Lower lobe of right lung (tissue), 2 donors: Measurements from ENCODE around the gene PPP2R5C. TPM values are rescaled to one million over a fixed set of nuclear protein-coding genes. Genes with fewer than 3 reads are reported as not detected.

Source experiments
- ATAC-seq, 2 donors: fragments of 200-7000 bp; cut with Tn5 transposase; one replicate each; pipeline ENCODE4 v1.9.1; 2020 to 2022; ENCODE audit warnings: mild to moderate bottlenecking in 2 of 2, moderate library complexity in 2 of 2
- DNase-seq: peaks from one replicate; pipeline ENCODE4 v3.0.0-alpha.2; 2020
- H3K27ac ChIP-seq: fragments of 200-600 bp; one replicate; pipeline ENCODE4 v1.8.0; 2022
- H3K27me3 ChIP-seq: fragments of 200-600 bp; one replicate; pipeline ENCODE4 v1.8.0; 2022; ENCODE audit warnings: low read depth
- H3K36me3 ChIP-seq: fragments of 200-600 bp; one replicate; pipeline ENCODE4 v1.8.0; 2022; ENCODE audit warnings: mild to moderate bottlenecking
- H3K4me1 ChIP-seq: fragments of 200-600 bp; one replicate; pipeline ENCODE4 v1.8.0; 2022
- H3K4me3 ChIP-seq: fragments of 200-600 bp; one replicate; pipeline ENCODE4 v1.8.0; 2022; ENCODE audit warnings: mild to moderate bottlenecking
- H3K9me3 ChIP-seq: fragments of 200-600 bp; one replicate; pipeline ENCODE4 v1.8.0; 2022
- intact Hi-C: fragments of 100-400 bp; cut with DNase I; formaldehyde crosslinking; loops from one replicate; pipeline ENCODE4 v1.11.0; 2022
- total RNA-seq: library from RNA; stranded (reverse); fragmentation: NEBNext Ultra II Directional; extraction: Animal tissue kit (Norgen Biotek cat#: 25700); gene quantifications from one replicate; pipeline ENCODE4 v1.2.1, GENCODE V29; 2021
- TF ChIP-seq, protein P1 (sequence below): fragments of 200-600 bp; IDR thresholded peaks from one replicate; pipeline ENCODE4 v1.8.0; 2022; ENCODE audit warnings: antibody characterized with exemption, mild to moderate bottlenecking
- donor health status: DM: no; HTN: yes; CAD: no; lungs with severe emphysema.

The PPP2R5C gene
- total RNA-seq, 1 donor from 2014 or later, result 160 TPM

DNA sequence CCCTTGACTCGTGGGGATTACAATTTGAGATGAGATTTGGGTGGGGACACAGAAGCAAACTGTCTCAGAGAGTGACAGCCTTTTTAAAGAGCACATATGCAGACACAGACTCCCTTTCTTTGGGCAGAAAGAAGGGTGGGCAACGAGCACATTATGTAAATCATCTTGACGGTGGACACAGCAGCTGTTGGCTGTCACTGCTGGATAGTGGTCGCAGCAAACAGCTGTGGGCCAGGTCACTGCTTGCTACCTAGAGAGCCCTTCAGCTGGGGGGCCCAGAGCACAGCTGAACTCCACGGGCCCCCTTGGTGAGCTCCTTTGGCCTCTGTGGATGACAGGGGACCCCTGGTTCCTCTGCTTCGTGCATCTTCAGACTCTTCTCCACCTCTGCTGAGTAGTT lies 23.1 kb downstream of the PPP2R5C start:
- intact Hi-C loops, result no loop called here
- no peak overlapping the region for H3K4me3 ChIP-seq
- no peaks in the 10 kb centered on the region for H3K9me3 ChIP-seq
- TF ChIP-seq, protein P1, sequence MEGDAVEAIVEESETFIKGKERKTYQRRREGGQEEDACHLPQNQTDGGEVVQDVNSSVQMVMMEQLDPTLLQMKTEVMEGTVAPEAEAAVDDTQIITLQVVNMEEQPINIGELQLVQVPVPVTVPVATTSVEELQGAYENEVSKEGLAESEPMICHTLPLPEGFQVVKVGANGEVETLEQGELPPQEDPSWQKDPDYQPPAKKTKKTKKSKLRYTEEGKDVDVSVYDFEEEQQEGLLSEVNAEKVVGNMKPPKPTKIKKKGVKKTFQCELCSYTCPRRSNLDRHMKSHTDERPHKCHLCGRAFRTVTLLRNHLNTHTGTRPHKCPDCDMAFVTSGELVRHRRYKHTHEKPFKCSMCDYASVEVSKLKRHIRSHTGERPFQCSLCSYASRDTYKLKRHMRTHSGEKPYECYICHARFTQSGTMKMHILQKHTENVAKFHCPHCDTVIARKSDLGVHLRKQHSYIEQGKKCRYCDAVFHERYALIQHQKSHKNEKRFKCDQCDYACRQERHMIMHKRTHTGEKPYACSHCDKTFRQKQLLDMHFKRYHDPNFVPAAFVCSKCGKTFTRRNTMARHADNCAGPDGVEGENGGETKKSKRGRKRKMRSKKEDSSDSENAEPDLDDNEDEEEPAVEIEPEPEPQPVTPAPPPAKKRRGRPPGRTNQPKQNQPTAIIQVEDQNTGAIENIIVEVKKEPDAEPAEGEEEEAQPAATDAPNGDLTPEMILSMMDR, result no peak
- H3K27ac ChIP-seq, result no peak overlapping the region
- no peak for ATAC-seq
- peaks cover 6% of the 10 kb centered on the region for H3K27me3 ChIP-seq
- no peak for DNase-seq
- peaks cover 19% of the 10 kb centered on the region for H3K4me1 ChIP-seq
- no peaks in the 10 kb centered on the region for H3K36me3 ChIP-seq

DNA sequence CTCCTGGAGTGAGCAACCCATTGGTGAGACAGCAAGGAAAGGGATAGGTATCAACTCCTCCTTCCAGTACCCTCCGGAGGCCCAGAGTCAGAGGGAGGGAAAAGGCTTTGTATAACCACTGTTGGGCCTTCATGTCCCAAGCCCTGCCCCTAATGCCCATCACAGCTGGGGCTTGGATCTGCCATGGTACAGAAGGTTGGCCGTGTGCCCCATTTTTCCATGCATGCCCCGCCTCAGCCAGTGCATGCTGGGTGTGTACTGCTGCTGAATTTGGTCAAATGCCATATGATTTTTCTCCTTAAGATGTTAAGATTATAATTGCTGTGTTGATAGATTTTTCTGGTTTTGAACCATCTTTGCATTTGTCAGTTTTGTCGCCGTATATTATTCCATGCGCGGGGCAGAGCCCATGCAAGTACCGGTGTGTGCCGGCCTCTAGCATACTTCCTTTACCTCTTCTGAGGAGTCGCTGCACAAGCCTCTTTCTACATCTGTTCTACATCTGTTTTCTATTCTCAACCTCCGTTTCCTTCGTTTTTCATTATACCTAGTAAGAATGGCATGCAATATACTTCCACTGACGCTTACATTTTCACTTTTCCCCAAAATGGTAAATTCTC lies 26.6 kb downstream of the PPP2R5C start:
- H3K4me1 ChIP-seq, result peaks cover 16% of the 10 kb centered on the region
- ATAC-seq (peak in 1 of 2 donors; percentile 11), DNase-seq (no peak)
- H3K9me3 ChIP-seq, result no peaks in the 10 kb centered on the region
- TF ChIP-seq, protein P1, result no peak
- no peak overlapping the region for H3K4me3 ChIP-seq
- intact Hi-C loops, result no loop called here
- H3K27ac ChIP-seq, result no peak overlapping the region
- no peaks in the 10 kb centered on the region for H3K36me3 ChIP-seq
- no peaks in the 10 kb centered on the region for H3K27me3 ChIP-seq

DNA sequence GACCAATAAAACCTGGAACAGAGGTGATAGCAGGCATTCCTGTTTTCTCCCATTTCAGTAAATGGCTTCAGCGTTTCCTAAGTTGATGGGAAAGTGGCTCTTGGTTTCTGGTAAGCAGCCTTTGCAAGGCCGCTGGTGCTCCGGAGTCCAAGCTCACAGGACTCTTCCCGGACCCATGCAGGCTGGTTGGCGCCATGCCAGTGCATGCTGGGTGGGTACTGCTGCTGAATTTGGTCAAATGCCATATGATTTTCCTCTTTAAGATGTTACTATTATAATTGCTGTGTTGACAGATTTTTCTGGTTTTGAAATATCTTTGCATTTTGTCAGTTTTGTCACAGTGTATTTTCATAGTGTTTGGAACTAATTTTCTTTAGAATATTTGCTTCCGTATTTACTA lies 27.7 kb downstream of the PPP2R5C start:
- Histone ChIP-seq H3K27ac (no peak overlapping the region), H3K9me3 (no peaks in the 10 kb centered on the region)

DNA sequence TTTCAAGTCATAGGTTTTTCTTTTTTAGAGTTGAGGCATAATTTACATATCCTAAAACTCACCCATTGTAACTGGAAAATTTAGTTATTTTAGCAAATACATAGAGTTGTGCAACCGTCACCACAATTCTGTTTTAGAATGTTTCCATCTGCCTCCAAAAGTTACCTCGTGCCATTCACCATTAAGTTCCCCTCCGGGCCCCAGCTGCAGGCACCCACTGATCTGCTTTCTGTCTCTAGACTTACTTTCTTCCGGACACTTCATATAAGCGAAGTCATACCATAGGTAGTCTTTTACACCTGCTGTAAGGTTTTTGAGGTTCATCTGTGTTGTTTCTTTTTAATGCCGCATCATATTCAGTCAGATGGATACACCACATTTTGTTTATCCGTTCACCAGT lies 28.7 kb downstream of the PPP2R5C start:
- DNase-seq (no peak), ATAC-seq (no peak)
- intact Hi-C loops, result no loop called here
- H3K27me3 ChIP-seq, result no peaks in the 10 kb centered on the region
- TF ChIP-seq, protein P1, result no peak
- no peaks in the 10 kb centered on the region for H3K9me3 ChIP-seq
- H3K4me1 ChIP-seq, result peaks cover 16% of the 10 kb centered on the region
- H3K27ac ChIP-seq, result no peak overlapping the region
- peaks cover 3% of the 10 kb centered on the region for H3K36me3 ChIP-seq
- H3K4me3 ChIP-seq, result no peak overlapping the region

More for the DNA sequence above, 27.7 kb downstream of the PPP2R5C start:
- DNase-seq (no peak), ATAC-seq (no peak)
- intact Hi-C loops, result no loop called here
- Histone ChIP-seq H3K27me3 (no peaks in the 10 kb centered on the region), H3K4me1 (peaks cover 16% of the 10 kb centered on the region), H3K4me3 (no peak overlapping the region), H3K36me3 (peaks cover 3% of the 10 kb centered on the region)
- TF ChIP-seq, protein P1, result no peak

DNA sequence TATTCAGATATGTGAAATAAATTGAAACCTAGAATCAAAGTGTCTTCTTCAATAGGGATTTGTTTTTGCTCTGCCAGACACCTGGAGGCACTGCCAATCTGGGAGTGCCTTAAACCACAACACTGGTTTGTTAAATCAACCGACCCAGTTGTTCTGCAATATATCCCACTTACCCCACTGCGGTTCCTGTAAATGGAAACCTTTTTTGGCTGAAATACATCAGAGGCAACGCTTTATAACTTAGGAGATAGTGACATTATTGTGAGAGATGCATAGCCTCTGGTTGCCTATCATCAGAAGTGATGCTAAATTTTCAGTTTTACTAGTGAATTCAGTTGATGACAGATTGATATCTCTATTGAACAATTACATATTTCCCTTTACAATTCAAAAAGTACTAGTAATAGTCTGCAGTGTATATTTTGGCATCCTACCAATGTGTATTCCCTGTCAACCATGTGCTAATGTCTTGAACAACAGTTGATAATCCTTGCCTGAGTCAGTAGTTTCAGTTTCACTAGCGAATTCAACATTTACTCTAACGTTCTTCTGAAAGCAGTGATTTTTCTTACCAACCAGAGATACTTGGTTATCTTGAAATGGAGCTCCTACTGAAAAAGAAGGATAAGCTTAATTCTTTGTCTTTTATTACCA lies 30.5 kb downstream of the PPP2R5C start:
- Histone ChIP-seq H3K27ac (peak overlapping the region; percentile 61), H3K4me1 (peaks cover 16% of the 10 kb centered on the region), H3K9me3 (no peaks in the 10 kb centered on the region), H3K36me3 (peaks cover 3% of the 10 kb centered on the region), H3K4me3 (peak overlapping the region; percentile 37), H3K27me3 (no peaks in the 10 kb centered on the region)
- intact Hi-C loops, result no loop called here
- ATAC-seq (peak in 1 of 2 donors; percentile 66), DNase-seq (no peak)
- TF ChIP-seq, protein P1, result no peak
